NAMALWA (cell line): ENCODE results near the gene TAOK3.
"Not testable (repeated sequence)": the region's sequence is repeated elsewhere in the genome, so short reads cannot be mapped to it uniquely, and the experiment has no call there.

ENCODE experiments used
- DNase-seq: peaks from one replicate; pipeline ENCODE4 v3.0.0-alpha.2; 2015; ENCODE audit warnings: low spot score

The TAOK3 gene

GRCh38 chr12:118372541-118373495 lies at the start of gene TAOK3:
TSS of gene TAOK3 (minus strand) at chr12:118372907. CDS start at chr12:118255567, 117,340 bp downstream.
- peak; percentile 98 for DNase-seq

- no peak for DNase-seq
Measured at GRCh38 chr12:118420673-118421072, 48.0 kb upstream of the TAOK3 start.

GRCh38 chr12:118418385-118419057 lies 45.8 kb upstream of the TAOK3 start:
- DNase-seq: no peak

GRCh38 chr12:118417942-118418341 lies 45.2 kb upstream of the TAOK3 start:
- no peak for DNase-seq

GRCh38 chr12:118409834-118410233 lies 37.1 kb upstream of the TAOK3 start:
- DNase-seq: no peak

GRCh38 chr12:118408241-118408640 lies 35.5 kb upstream of the TAOK3 start:
- not testable (repeated sequence) for DNase-seq

GRCh38 chr12:118404876-118405521 lies 32.3 kb upstream of the TAOK3 start:
- peak; percentile 81 for DNase-seq

- no peak for DNase-seq
Measured at GRCh38 chr12:118402251-118402650, 29.5 kb upstream of the TAOK3 start.

- no peak for DNase-seq
Measured at GRCh38 chr12:118398940-118399339, 26.2 kb upstream of the TAOK3 start.

GRCh38 chr12:118398524-118398923 lies 25.8 kb upstream of the TAOK3 start:
- no peak for DNase-seq

- DNase-seq: no peak
Measured at GRCh38 chr12:118397708-118398440, 25.2 kb upstream of the TAOK3 start.

- DNase-seq: no peak
Measured at GRCh38 chr12:118391836-118392235, 19.1 kb upstream of the TAOK3 start.

- DNase-seq: no peak
Measured at GRCh38 chr12:118391424-118391823, 18.7 kb upstream of the TAOK3 start.

GRCh38 chr12:118377884-118378470 lies 5.3 kb upstream of the TAOK3 start:
- peak; percentile 90 for DNase-seq

GRCh38 chr12:118377021-118377883 lies 4.5 kb upstream of the TAOK3 start:
- DNase-seq: peak; percentile 52

- DNase-seq: peak; percentile 91
Measured at GRCh38 chr12:118376089-118377020, 3.6 kb upstream of the TAOK3 start, which contains the start of gene SUDS3. TSS of gene SUDS3 (plus strand) at chr12:118376555. CDS start at chr12:118376692, 137 bp downstream.

GRCh38 chr12:118375348-118375747 lies 2.6 kb upstream of the TAOK3 start:
- peak; percentile 16 for DNase-seq

- no peak for DNase-seq
Measured at GRCh38 chr12:118374909-118375308, 2.2 kb upstream of the TAOK3 start.

GRCh38 chr12:118374126-118374725 lies 1.5 kb upstream of the TAOK3 start:
- DNase-seq: no peak
